ENCODE data around the gene PRKCE.

- no peak for TF ChIP-seq CTCF (IDR thresholded peaks at IDR 0.05)
- TF ChIP-seq POLR2A (IDR thresholded peaks at IDR 0.05), result no peak
These were observed 502.7 kb downstream of the PRKCE start for GRCh38 chr2:46153996-46154753.
